NCI-H1930 (cell line): ENCODE results near the gene GPHA2.
A peak's percentile ranks its signal among the peaks of the same experiment; 100 is the strongest.

Source experiments
- DNase-seq, 2 experiments: peaks; one replicate each; lab custom pipeline; 2025; lab: John Stamatoyannopoulos, UW

GPHA2 gene

DNA sequence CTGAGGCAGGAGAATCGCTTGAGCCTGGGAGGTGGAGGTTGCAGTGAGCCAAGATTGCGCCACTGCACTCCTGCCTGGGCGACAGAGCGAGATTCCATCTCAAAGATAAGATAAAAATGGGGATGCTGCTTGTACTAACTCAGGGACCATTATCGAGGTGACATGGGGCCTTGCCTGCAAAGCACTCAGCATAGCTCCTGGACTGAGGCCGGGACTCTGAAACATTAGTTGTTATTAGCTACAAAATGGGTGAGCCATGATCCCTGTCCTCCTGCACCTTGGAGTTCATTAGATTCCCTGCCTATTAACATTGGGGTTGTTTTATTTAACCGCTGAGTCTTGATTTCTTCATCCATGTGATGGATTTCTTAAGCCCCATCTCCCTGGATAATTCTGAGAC is 6.1 kb downstream of the GPHA2 start:
- no peak for DNase-seq

DNA sequence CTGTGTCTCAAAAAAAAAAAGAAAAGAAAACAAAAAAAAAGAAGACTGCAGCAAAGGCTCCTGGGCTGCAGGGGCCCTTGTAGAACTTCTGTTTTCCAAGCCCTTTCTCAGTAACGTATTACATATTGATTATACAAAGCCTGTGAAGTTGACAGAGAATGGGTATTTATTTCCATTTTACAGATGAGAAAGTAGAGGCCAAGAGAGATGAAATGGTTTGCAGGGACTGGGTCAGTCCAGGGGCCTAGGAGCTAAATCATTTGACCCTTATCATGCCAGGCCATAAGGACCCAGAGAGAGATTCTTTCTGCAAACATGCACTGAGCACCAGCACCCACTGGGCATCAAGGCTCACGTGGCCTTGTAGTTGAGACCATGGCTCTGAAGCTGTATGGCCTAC is 6.7 kb downstream of the GPHA2 start:
- DNase-seq, result no peak

DNA sequence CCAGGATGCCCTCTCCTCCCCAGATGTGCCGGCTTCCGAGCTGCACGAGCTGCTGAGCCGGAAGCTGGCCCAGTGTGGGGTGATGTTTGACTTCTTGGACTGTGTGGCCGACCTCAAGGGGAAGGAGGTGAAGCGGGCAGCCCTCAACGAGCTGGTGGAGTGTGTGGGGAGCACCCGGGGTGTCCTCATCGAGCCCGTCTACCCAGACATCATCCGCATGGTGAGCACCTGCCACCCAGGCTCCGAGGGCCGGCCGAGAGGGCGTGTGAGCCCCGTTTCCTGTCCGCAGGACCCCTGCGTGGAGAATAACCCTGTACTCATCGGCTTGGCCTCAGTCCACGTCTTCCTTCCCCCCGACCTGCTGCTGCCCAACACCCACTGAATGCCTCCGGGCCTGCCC is 9.0 kb downstream of the GPHA2 start:
- DNase-seq, result no peak

- DNase-seq, result no peak
Observed at GRCh38 chr11:64925536-64926436, 9.9 kb downstream of the GPHA2 start.

DNA sequence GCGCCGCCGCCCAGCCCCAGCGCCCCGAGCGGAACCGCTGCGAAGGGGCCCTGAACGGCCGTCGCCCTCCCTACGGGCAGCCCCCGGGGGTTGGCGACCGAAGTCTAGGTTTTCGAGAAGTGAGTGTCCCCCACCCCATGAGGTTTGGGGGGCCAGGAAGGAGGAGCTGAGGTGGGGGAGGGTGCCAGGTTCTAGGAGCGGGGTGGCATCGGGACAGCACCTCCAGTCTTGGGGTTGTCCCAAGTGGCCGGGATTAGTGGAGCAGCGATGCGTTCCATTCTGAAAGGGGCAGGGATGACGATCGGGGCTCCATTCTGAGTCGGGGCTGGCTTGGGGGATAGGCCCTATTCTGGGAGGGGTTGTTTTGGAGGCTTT is 10.8 kb downstream of the GPHA2 start:
- DNase-seq, result no peak

GRCh38 chr11:64923944-64924909 is 11.5 kb downstream of the GPHA2 start, which contains the start of gene PPP2R5B:
TSS of gene PPP2R5B (plus strand) at chr11:64924689. CDS start at chr11:64925735, 1,046 bp downstream.
- DNase-seq, result peak; percentile 81 to 83

DNA sequence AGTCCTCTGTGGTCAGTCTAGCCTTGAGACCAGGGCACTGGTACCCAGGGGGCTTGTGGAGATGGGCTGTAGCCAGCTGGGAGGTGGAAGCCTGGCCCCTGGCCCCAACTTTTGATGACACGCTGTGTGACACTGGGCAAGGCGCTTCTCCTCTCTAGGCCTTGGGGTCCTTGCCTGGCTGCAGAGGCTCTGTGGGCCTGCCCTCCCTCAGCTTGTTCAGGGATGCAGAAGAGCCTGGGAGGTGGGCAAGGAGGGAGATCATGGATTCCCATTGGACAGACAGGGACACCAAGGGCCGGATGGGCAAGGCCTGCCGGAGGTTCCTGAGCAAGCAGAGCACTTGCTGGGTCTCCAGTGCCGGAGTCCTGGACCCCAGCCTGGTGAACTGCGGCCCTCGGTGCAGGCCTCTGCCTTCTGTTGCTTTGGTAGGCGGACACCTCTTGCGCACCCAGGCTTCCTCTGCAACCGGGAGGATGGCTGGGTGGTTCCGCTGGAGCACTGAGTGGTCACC is 12.5 kb downstream of the GPHA2 start:
- no peak for DNase-seq

DNA sequence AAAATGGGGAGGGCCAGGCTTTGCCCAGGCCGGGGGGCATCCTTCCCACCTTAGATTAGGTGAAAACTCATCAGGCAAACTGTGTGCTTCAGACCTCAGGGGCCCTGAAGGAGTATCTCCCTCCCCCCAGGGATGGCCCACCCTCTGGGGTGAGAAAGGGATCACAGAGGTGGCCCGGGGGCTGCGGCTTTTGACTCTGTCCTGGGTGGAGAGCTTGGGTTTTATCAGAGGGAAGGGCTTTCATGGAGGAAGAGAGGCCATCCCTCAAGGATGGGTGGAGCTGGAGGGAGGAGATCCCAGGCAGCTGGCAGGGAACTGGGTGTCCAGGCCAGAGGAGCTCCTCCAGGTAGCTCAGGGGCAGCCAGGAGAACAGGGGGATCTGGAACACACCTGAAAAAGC is 14.3 kb downstream of the GPHA2 start:
- DNase-seq, result no peak

DNA sequence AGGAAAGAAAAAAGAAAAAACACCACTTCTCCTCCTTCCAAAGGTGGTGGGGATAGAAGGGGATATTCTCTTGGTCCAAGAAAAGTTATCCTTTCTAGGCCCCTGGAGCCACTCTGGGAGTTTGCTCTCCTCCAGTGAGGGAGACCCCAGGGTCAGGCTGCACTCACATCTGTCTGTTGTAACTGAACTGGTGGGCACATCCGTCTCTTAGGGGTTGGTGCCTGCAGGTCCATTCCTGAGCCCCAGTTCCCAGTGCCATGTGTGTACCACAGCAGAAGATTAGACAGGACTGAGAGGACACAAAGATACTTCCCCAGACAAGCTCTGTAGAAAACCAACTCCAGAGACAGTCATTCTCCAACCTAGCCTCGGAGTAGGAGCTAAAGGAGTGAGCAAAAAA is 15.6 kb downstream of the GPHA2 start:
- no peak for DNase-seq

GRCh38 chr11:64919627-64920026 is 16.1 kb downstream of the GPHA2 start:
- DNase-seq, result no peak

- DNase-seq, result no peak
Observed at GRCh38 chr11:64918017-64918416, 17.7 kb downstream of the GPHA2 start.

- no peak for DNase-seq
Observed at GRCh38 chr11:64917663-64917995, 18.1 kb downstream of the GPHA2 start.

GRCh38 chr11:64916775-64917662 is 18.7 kb downstream of the GPHA2 start, which contains the start of gene ATG2A:
TSS of gene ATG2A (minus strand) at chr11:64917209. CDS start at chr11:64917135, 74 bp downstream.
- DNase-seq, result peak; percentile 99

DNA sequence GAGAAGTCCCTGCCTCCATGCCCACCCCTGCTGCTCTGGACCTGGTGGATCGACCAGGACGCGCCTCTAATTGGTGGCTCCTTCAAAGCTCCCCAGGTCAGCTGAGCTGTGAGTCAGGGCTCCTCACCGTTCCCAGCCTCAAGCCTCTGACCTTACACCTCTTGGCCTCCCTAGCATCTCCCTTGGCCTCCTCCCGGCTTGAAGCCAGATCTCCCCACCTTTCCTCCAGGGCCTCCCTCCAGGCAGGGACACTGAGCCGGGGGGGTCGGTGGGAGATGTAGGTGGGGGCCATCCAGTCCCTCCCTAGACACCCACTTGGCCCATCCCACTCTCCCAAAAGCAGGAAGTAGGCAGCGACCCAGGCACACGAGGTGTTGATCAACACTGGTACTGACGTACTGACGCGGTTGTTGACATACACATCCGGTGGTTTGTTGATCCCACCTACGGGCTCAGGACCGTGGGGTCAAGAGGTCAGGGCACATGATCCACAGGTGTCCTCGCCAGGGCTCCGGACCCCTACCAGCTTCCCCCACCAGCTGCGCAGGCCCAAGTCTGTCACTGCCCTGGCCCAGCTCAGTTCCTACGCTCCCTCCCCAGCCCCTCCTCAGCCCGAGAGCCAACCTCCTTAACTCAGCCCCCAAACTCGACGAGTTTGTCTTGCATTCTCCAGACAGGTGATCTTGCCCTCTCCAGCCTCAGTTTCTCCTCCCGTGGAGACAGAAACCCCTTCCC is 19.5 kb downstream of the GPHA2 start:
- DNase-seq, result no peak

GRCh38 chr11:64915376-64915887 is 20.3 kb downstream of the GPHA2 start:
- no peak for DNase-seq

- DNase-seq, result no peak
Observed at GRCh38 chr11:64914123-64914522, 21.6 kb downstream of the GPHA2 start.

- no peak for DNase-seq
Observed at GRCh38 chr11:64913171-64913727, 22.4 kb downstream of the GPHA2 start.

- DNase-seq, result no peak
Observed at GRCh38 chr11:64911689-64912088, 24.0 kb downstream of the GPHA2 start.

DNA sequence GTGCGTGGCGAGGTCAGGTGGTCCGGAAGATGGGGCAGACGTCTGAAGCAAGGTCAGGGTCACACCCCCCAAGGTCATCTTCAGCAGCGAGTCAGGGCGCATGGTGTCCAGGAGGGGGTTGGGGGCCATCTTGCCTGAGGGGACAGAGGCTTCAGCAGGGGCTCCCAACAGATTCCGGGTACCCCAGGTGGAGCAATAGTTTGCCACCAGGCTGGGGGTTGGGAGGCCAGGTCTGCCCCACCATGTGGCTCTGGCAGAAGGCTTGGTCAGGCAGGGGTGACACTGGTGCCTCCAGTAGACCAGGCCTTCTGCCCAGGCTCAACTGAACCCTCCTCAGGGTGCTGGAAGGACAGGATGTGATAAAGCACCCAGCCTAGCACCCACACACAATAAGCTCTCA is 24.6 kb downstream of the GPHA2 start:
- no peak for DNase-seq

DNA sequence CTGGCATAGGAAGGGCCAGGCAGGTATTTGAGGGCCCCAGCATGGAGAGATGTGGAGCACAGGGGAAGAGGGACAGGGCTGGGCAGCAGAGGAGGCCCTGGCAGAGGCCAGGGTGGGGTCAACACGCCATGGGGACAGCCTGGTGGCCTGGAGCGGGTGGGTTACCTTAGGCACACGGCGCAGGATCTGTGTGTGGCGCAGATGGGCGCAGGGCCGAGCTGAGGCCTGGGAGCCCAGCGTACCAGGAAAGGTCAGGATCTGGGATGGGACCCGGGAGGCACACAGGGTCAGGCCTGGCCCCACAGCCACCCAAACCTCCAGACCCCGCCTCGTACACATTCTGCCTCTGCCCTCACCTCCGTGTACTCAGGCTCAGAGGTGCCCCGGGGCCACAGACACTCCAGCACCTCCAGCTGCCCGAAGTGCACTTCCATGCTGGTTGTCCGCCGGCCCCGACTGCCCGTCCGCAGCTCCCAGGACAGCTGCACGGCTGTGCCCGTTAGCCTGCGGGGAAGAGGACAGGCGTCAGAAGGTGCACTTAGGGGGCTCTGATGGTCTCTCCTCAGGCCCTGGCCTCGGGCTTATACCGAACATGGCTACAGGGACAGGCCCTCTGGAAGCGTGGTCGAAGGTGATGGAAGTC is 25.1 kb downstream of the GPHA2 start:
- no peak for DNase-seq
